H1 (cell line): ENCODE measurements around the gene CNOT8. TPM values are rescaled to one million over a fixed set of nuclear protein-coding genes. Genes with fewer than 3 reads are reported as not detected.

Source experiments
- CTCF ChIA-PET: fragments of 300-600 bp; sonication (Branson Sonifier 250); formaldehyde crosslinking; loops from one replicate; lab custom pipeline; 2021; ENCODE audit not compliant: partially characterized antibody; lab: Charles Lee
- POLR2A ChIA-PET: fragments of 300-600 bp; sonication (Branson Sonifier 250); formaldehyde crosslinking; loops from one replicate; lab custom pipeline; 2021; ENCODE audit warnings: inconsistent platforms; ENCODE audit not compliant: partially characterized antibody; lab: Charles Lee
- DNase-seq, 2 experiments: peaks; one replicate each; pipeline versions ENCODE4 v3.0.0 to v3.0.0-alpha.2; 2010 to 2022; ENCODE audit warnings: low spot score in 2 of 2, low read depth in 1 of 2, mixed read lengths in 1 of 2
- FAIRE-seq: peaks from 2 replicates; lab custom pipeline; 2011; peaks lifted over from hg19 to GRCh38; lab: Jason Lieb, UNC
- H2AFZ ChIP-seq: 2 replicates; pipeline ENCODE4 v1.8.1; 2012; ENCODE audit warnings: low read length, inconsistent platforms
- H2AK5ac ChIP-seq: 2 replicates; pipeline ENCODE4 v1.6.1; 2013; ENCODE audit warnings: low read depth, low read length
- H2BK120ac ChIP-seq: replicated peaks from 2 replicates; pipeline ENCODE3; 2013; ENCODE audit warnings: low read depth, low read length, inconsistent platforms
- H2BK12ac ChIP-seq: 2 replicates; pipeline ENCODE4 v1.6.1; 2013; ENCODE audit warnings: low read depth, low read length
- H2BK15ac ChIP-seq: 2 replicates; pipeline ENCODE4 v1.6.1; 2013; ENCODE audit warnings: low read length
- H2BK20ac ChIP-seq: 2 replicates; pipeline ENCODE4 v1.6.1; 2013; ENCODE audit warnings: low read length
- H2BK5ac ChIP-seq: 2 replicates; pipeline ENCODE4 v1.6.1; 2013; ENCODE audit warnings: low read depth, low read length
- H3K14ac ChIP-seq: 2 replicates; pipeline ENCODE4 v1.6.1; 2013; ENCODE audit warnings: inconsistent platforms; ENCODE audit not compliant: insufficient read length
- H3K18ac ChIP-seq: 2 replicates; pipeline ENCODE4 v1.6.1; 2013; ENCODE audit warnings: low read length; ENCODE audit errors: extremely low read depth
- H3K23ac ChIP-seq: 2 replicates; pipeline ENCODE4 v1.6.1; 2013; ENCODE audit warnings: inconsistent platforms; ENCODE audit not compliant: insufficient read length
- H3K23me2 ChIP-seq: 2 replicates; pipeline ENCODE4 v1.6.1; 2013; ENCODE audit warnings: low read depth, low read length
- H3K27ac ChIP-seq: 2 replicates; pipeline ENCODE4 v1.6.1; 2011; ENCODE audit warnings: low read depth, low read length, inconsistent platforms
- H3K27me3 ChIP-seq, 4 experiments: replicated peaks in 1 of 4; 1 replicate in 1 of 4; 2 replicates in 3 of 4; pipeline versions ENCODE4 v1.6.1 to v1.8.1; 2011 to 2013; ENCODE audit warnings: low read length in 3 of 4, mild to moderate bottlenecking in 3 of 4, inconsistent platforms in 2 of 4, mixed read lengths in 2 of 4, moderate library complexity in 1 of 4; ENCODE audit not compliant: control insufficient read depth in 3 of 4, insufficient read depth in 3 of 4; ENCODE audit errors: extremely low read depth in 1 of 4
- H3K36me3 ChIP-seq, 4 experiments: 2 replicates each; pipeline versions ENCODE4 v1.6.1 to v1.8.1; 2011 to 2013; ENCODE audit warnings: mild to moderate bottlenecking in 4 of 4, low read length in 3 of 4, moderate library complexity in 2 of 4, control low read depth in 1 of 4, inconsistent platforms in 1 of 4; ENCODE audit not compliant: insufficient read depth in 4 of 4, control insufficient read depth in 2 of 4
- H3K4ac ChIP-seq: replicated peaks from 2 replicates; pipeline ENCODE3; 2013; ENCODE audit warnings: low read length, low read depth, mixed read lengths, inconsistent platforms; ENCODE audit not compliant: insufficient read length
- H3K4me1 ChIP-seq, 4 experiments: replicated peaks in 1 of 4; 1 replicate in 1 of 4; 2 replicates in 3 of 4; pipeline versions ENCODE4 v1.6.1 to v1.8.1; 2011 to 2013; ENCODE audit warnings: low read length in 3 of 4, inconsistent platforms in 2 of 4, mixed read lengths in 1 of 4; ENCODE audit not compliant: insufficient read depth in 4 of 4, control insufficient read depth in 3 of 4
- H3K4me2 ChIP-seq, 2 experiments: 2 replicates each; pipeline versions ENCODE4 v1.6.1 to v1.8.1; 2011 to 2013; ENCODE audit warnings: low read depth in 2 of 2, low read length in 2 of 2, control low read depth in 1 of 2, inconsistent platforms in 1 of 2, mild to moderate bottlenecking in 1 of 2; ENCODE audit not compliant: insufficient read depth in 1 of 2
- H3K4me3 ChIP-seq, 4 experiments: fragments of 200-600, 300-600 bp in 1 of 4; sonication (generic), shearing (Covaris generic), sonication (Bioruptor Twin) in 1 of 4; 2 replicates each; pipeline versions ENCODE4 v1.5.1 to v1.8.1; 2011 to 2016; ENCODE audit warnings: low read length in 4 of 4, low read depth in 3 of 4, control low read depth in 2 of 4, inconsistent platforms in 2 of 4, mild to moderate bottlenecking in 2 of 4, mixed read lengths in 1 of 4, moderate library complexity in 1 of 4; ENCODE audit not compliant: insufficient read depth in 2 of 4; ENCODE audit errors: extremely low read depth in 1 of 4
- H3K56ac ChIP-seq: replicated peaks from 2 replicates; pipeline ENCODE3; 2013; ENCODE audit warnings: low read depth, mild to moderate bottlenecking, mixed read lengths, low read length, inconsistent platforms; ENCODE audit not compliant: insufficient read length
- H3K79me1 ChIP-seq: 2 replicates; pipeline ENCODE4 v1.6.1; 2013; ENCODE audit warnings: low read depth, low read length, control low read depth
- H3K79me2 ChIP-seq, 2 experiments: 2 replicates each; pipeline versions ENCODE4 v1.6.1 to v1.8.1; 2012 to 2013; ENCODE audit warnings: low read length in 2 of 2, mild to moderate bottlenecking in 2 of 2, inconsistent platforms in 1 of 2; ENCODE audit not compliant: insufficient read depth in 2 of 2, control insufficient read depth in 1 of 2
- H3K9ac ChIP-seq, 4 experiments: replicated peaks in 1 of 4; 1 replicate in 1 of 4; 2 replicates in 3 of 4; pipeline versions ENCODE4 v1.6.1 to v1.8.1; 2011 to 2013; ENCODE audit warnings: low read depth in 3 of 4, low read length in 3 of 4, control low read depth in 2 of 4, mild to moderate bottlenecking in 2 of 4, moderate library complexity in 2 of 4, inconsistent platforms in 1 of 4; ENCODE audit errors: extremely low read depth in 1 of 4
- H3K9me3 ChIP-seq, 2 experiments: 2 replicates each; pipeline versions ENCODE4 v1.6.1 to v1.8.1; 2012 to 2013; ENCODE audit warnings: mild to moderate bottlenecking in 2 of 2, moderate library complexity in 2 of 2, control low read depth in 1 of 2, inconsistent platforms in 1 of 2, low read depth in 1 of 2, low read length in 1 of 2, mixed read lengths in 1 of 2; ENCODE audit not compliant: insufficient read depth in 2 of 2
- H4K20me1 ChIP-seq, 2 experiments: replicated peaks in 1 of 2; 2 replicates each; pipeline versions ENCODE3 to v1.8.1; 2011 to 2013; ENCODE audit warnings: inconsistent platforms in 2 of 2, low read length in 2 of 2, mild to moderate bottlenecking in 1 of 2; ENCODE audit not compliant: insufficient read depth in 2 of 2, control insufficient read depth in 1 of 2
- H4K5ac ChIP-seq: 2 replicates; pipeline ENCODE4 v1.6.1; 2013; ENCODE audit warnings: low read length, low read depth, mixed read lengths, inconsistent platforms; ENCODE audit not compliant: insufficient read length
- H4K8ac ChIP-seq: 2 replicates; pipeline ENCODE4 v1.8.0; 2013; ENCODE audit warnings: mild to moderate bottlenecking, moderate library complexity, low read length, inconsistent platforms; ENCODE audit not compliant: insufficient read depth; ENCODE audit errors: extremely low read depth
- H4K91ac ChIP-seq: replicated peaks from 2 replicates; pipeline ENCODE3; 2013; ENCODE audit warnings: low read length, mixed read lengths, inconsistent platforms; ENCODE audit not compliant: insufficient read length
- BACH1 ChIP-seq: IDR thresholded peaks from 2 replicates; pipeline ENCODE4 v1.6.1; 2012; ENCODE audit warnings: low read length, improper control_type of control experiment
- BCL11A ChIP-seq, 2 experiments: IDR thresholded peaks; one replicate each; pipeline ENCODE4 v1.6.1; 2011; ENCODE audit warnings: low read depth in 2 of 2, low read length in 2 of 2, mild to moderate bottlenecking in 2 of 2
- CBX8 ChIP-seq: fragments of 300-800, 300-1000 bp; sonication (generic); IDR thresholded peaks from 2 replicates; pipeline ENCODE4 v1.7.1; 2016; ENCODE audit warnings: low read depth, low read length, borderline replicate concordance
- CHD2 ChIP-seq: IDR thresholded peaks from 2 replicates; pipeline ENCODE4 v1.6.1; 2012; ENCODE audit warnings: low read length, improper control_type of control experiment
- CREB1 ChIP-seq: IDR thresholded peaks from 2 replicates; pipeline ENCODE4 v1.6.1; 2012; ENCODE audit warnings: inconsistent platforms
- EP300 ChIP-seq, 2 experiments: IDR thresholded peaks; 1 replicate in 1 of 2; 2 replicates in 1 of 2; pipeline ENCODE4 v1.6.1; 2011 to 2012; ENCODE audit warnings: low read depth in 2 of 2, low read length in 2 of 2, mild to moderate bottlenecking in 2 of 2, borderline replicate concordance in 1 of 2, inconsistent platforms in 1 of 2, moderate library complexity in 1 of 2
- EZH2 ChIP-seq: fragments of 200-600 bp; sonication (generic); IDR thresholded peaks from 2 replicates; pipeline ENCODE4 v1.7.1; 2012; ENCODE audit warnings: low read depth, mild to moderate bottlenecking, moderate library complexity, low read length, inconsistent platforms; ENCODE audit not compliant: severe bottlenecking
- FOSL1 ChIP-seq: IDR thresholded peaks from 2 replicates; pipeline ENCODE4 v1.6.1; 2011; ENCODE audit warnings: mild to moderate bottlenecking, low read depth, low read length, moderate library complexity; ENCODE audit not compliant: insufficient read depth
- KDM1A ChIP-seq: fragments of 200-600, 300-600 bp; sonication (generic); IDR thresholded peaks from 2 replicates; pipeline ENCODE4 v1.7.1; 2016; ENCODE audit warnings: mild to moderate bottlenecking, low read length, borderline replicate concordance
- KDM5A ChIP-seq: fragments of 200-600 bp; IDR thresholded peaks from 2 replicates; pipeline ENCODE4 v1.7.1; 2012; ENCODE audit warnings: mild to moderate bottlenecking, low read length, inconsistent platforms, mixed read lengths
- POLR2A ChIP-seq, 2 experiments: IDR thresholded peaks; 1 replicate in 1 of 2; 2 replicates in 1 of 2; pipeline ENCODE4 v1.6.1; 2011; ENCODE audit warnings: low read depth in 2 of 2, low read length in 2 of 2, mild to moderate bottlenecking in 2 of 2; ENCODE audit errors: control extremely low read depth in 1 of 2
- RBBP5 ChIP-seq: IDR thresholded peaks from 2 replicates; pipeline ENCODE4 v1.7.1; 2012; ENCODE audit warnings: low read depth, mild to moderate bottlenecking, inconsistent platforms, low read length, moderate library complexity, borderline replicate concordance
- SIN3A ChIP-seq, 2 experiments: IDR thresholded peaks in 1 of 2; conservative IDR thresholded peaks in 1 of 2; 2 replicates each; pipeline ENCODE4 v1.6.1; 2011 to 2012; ENCODE audit warnings: low read length in 2 of 2, improper control_type of control experiment in 1 of 2, low read depth in 1 of 2, mild to moderate bottlenecking in 1 of 2
- USF2 ChIP-seq: IDR thresholded peaks from 2 replicates; pipeline ENCODE4 v1.6.1; 2011; ENCODE audit warnings: low read length, improper control_type of control experiment
- WGBS, 2 experiments: shearing (Covaris generic) in 1 of 2; methylation state at CpG; one replicate each; pipeline versions ENCODE4 v1.1.6 to v1.1.7; 2013 to 2015; ENCODE audit warnings: low lambda C conversion rate in 2 of 2, mixed read lengths in 2 of 2, inconsistent platforms in 1 of 2, low coverage in 1 of 2, missing lambda C conversion rate in 1 of 2; ENCODE audit not compliant: insufficient replicate concordance in 2 of 2, insufficient coverage in 1 of 2, insufficient read length in 1 of 2; ENCODE audit errors: extremely low coverage in 1 of 2, missing lambda C conversion rate in 1 of 2; 5-methylcytosine and 5-hydroxymethylcytosine counted together
- polyA plus RNA-seq, 7 experiments: library from polyadenylated mRNA; depleted of rRNA in 3 of 7; stranded (reverse) in 5 of 7; unstranded in 2 of 7; fragments of >200 nt in 5 of 7; fragments of 200-250 nt in 2 of 7; gene quantifications; 1 replicate in 5 of 7; 2 replicates in 1 of 7; 4 replicates in 1 of 7; pipeline versions ENCODE4 v1.2.1 to v1.2.3, GENCODE V29; 2011 to 2013; ENCODE audit warnings: missing spikeins in 2 of 7, mixed read lengths in 2 of 7
- total RNA-seq: library from RNA; stranded (reverse); fragmentation: NEBNext Ultra II Directional; extraction: Animal tissue kit (Norgen Biotek cat#: 25700); gene quantifications from 2 replicates; pipeline ENCODE4 v1.2.1, GENCODE V29; 2021

Gene CNOT8
- total and polyA plus RNA-seq, 2 of the 8 experiments (the other 6 are each of a cell fraction or from before 2014, with no cell fraction given) = 36.4 to 62.9 TPM

DNA sequence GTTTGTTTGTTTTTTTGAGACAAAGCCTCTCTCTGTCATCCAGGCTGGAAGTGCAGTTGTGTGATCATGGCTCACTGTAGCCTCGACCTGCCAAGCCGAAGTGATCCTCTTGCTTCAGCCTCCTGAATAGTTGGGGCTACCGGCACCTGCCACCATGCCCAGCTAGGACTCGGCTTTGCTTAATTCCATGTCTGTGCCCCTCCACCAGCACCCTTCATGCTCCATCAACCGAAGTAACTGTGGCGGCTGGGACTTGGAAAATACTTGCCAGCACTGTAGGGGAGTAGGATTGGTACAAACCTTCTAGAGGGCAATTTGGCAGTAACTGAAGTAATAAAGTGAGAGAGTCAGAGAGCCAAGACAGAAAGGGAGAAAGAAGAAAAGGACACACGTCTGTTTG is 27.0 kb upstream of the CNOT8 start:
- Histone ChIP-seq H2BK5ac (no peak overlapping the region), H3K36me3 (peaks cover 0 to 17% (median 10%) of the 10 kb centered on the region in 4 experiments; a peak in 7 of 8 replicates), H4K20me1 (peaks cover 0 to 3% of the 10 kb centered on the region in 2 experiments), H4K8ac (no peak overlapping the region), H3K23ac (no peak overlapping the region), H3K79me1 (no peaks in the 10 kb centered on the region), H4K5ac (no peak overlapping the region), H3K4me1 (peaks cover 0 to 3% (median 0%) of the 10 kb centered on the region in 4 experiments; a peak in 2 of 7 replicates), H2BK120ac (no peak overlapping the region), H3K4me3 (no peak overlapping the region), H3K18ac (no peak overlapping the region), H3K27me3 (no peaks in the 10 kb centered on the region), H4K91ac (no peak overlapping the region), H3K9ac (no peak overlapping the region), H3K27ac (no peak overlapping the region), H3K14ac (no peak overlapping the region), H2BK12ac (no peak overlapping the region), H2AK5ac (no peak overlapping the region), H3K4me2 (no peak overlapping the region), H3K79me2 (no peaks in the 10 kb centered on the region), H3K56ac (no peak overlapping the region), H3K23me2 (no peaks in the 10 kb centered on the region), H2BK20ac (no peak overlapping the region), H2BK15ac (no peak overlapping the region), H3K4ac (no peak overlapping the region), H2AFZ (no peak overlapping the region), H3K9me3 (no peaks in the 10 kb centered on the region)
- FAIRE-seq (no peak), DNase-seq (no peak)
- WGBS, 2 experiments = 96% methylated on average over 7 of the region's 7 CpGs; no CpG with 5 or more reads in 1 of the 2 experiments
- POLR2A ChIA-PET = interaction anchor here (2.8 kb wide), 1 partner anchor 9 kb away, joined by 7 read pairs; no protein-coding TSS in a partner anchor
- CTCF ChIA-PET = no interaction called here
- TF ChIP-seq CREB1 (no peak), BCL11A (IDR thresholded peaks at IDR 0.05; ENCODE audit: low read depth in 2 of 2, low read length in 2 of 2) (no peak), BACH1 (no peak), KDM5A (no peak), EZH2 (no peak), EP300 (IDR thresholded peaks at IDR 0.05; ENCODE audit: borderline replicate concordance in 1 of 2, low read depth in 2 of 2, low read length in 2 of 2) (no peak), RBBP5 (no peak), POLR2A (IDR thresholded peaks at IDR 0.05; ENCODE audit: control extremely low read depth in 1 of 2, low read depth in 2 of 2, low read length in 2 of 2) (no peak), KDM1A (no peak), SIN3A (conservative IDR thresholded peaks at IDR 0.05 in 1 of 2, IDR thresholded peaks at IDR 0.05 in 1 of 2; ENCODE audit: low read depth in 1 of 2, low read length in 2 of 2) (no peak), USF2 (no peak), CHD2 (no peak), FOSL1 (no peak), CBX8 (no peak)
